NCI-H345 (cell line): ENCODE measurements around the gene DMRTC2.

ENCODE experiments used
- DNase-seq: peaks from one replicate; lab custom pipeline; 2025; lab: John Stamatoyannopoulos, UW

The DMRTC2 gene

DNA sequence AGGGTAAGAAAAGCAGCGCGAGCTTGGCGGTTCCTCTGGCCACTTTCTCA, at the start of gene DMRTC2:
Gene DMRTC2 (plus strand): TSS at position 42 of the 50 bp plus-strand sequence. CDS start 2,387 bp downstream, outside the sequence.
- no peak for DNase-seq

- no peak for DNase-seq
Measured at GRCh38 chr19:41796362-41796761, 48.5 kb upstream of the DMRTC2 start, which contains the start of gene CEACAM3. CEACAM3 (plus strand) TSS chr19:41796587; CDS start chr19:41796678, 91 bp downstream.

DNA sequence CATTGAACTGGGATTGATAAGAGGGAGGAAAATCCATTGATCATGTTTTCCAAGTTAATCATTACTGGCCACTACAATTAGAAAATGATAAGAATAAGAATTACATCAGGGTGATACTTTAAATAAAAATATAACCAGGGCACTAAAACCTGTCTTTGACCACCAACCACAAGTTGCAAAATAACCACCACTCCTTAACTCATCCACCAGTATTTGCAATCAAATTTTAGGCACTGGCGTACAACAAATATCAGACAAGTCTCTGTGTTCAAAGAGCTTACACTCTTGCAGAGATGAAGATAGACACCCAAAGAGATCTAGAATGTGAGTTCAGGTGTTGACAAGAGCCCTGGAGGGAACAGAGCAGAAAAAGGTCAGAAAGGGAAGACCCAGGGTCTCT, 47.9 kb upstream of the DMRTC2 start:
- DNase-seq, result no peak

GRCh38 chr19:41799444-41800000, 45.3 kb upstream of the DMRTC2 start:
- no peak for DNase-seq

- DNase-seq, result no peak
Measured at GRCh38 chr19:41801031-41801430, 43.8 kb upstream of the DMRTC2 start.

DNA sequence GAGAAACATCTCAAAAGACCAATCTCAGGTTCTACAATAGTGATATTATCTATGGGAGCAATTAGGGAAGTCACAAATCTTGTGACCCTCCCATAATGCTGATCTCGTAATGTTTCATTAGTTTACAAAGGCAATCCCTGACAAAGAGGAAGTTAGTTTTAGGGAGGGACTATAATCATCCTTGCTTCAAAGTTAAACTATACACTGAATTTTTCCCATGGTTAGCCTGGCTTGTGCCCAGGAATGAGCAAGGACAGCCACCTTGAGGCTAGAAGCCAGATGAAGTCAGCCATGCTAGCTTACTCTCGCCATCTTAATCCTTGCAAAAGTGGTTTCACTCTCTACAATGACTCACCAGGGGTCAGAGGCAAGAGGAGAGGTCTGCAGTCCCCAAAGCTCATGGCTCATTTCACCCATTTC, 43.0 kb upstream of the DMRTC2 start:
- peak; percentile 20 for DNase-seq

GRCh38 chr19:41802770-41803169, 42.1 kb upstream of the DMRTC2 start:
- DNase-seq, result no peak

GRCh38 chr19:41804336-41804735, 40.5 kb upstream of the DMRTC2 start:
- DNase-seq, result no peak

DNA sequence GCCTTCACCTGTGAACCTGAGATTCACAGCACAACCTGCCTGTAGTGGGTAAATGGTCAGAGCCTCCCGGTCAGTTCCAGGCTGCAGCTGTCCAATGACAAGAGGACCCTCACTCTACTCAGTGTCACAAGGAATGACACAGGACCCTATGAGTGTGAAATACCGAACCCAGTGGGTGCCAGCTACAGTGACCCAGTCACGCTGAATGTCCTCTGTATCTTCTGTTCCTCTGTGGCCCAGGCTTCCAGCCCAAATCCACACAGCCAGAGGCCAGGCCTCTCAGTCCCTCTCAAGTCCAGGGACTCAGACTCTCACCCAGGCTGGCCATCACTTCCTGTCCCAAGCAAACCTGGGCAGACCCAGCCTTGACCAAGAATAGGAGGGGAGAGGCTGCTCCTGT, 37.7 kb upstream of the DMRTC2 start:
- DNase-seq, result no peak

- no peak for DNase-seq
Measured at GRCh38 chr19:41808663-41809566, 35.9 kb upstream of the DMRTC2 start.

GRCh38 chr19:41810301-41810700, 34.5 kb upstream of the DMRTC2 start:
- no peak for DNase-seq

DNA sequence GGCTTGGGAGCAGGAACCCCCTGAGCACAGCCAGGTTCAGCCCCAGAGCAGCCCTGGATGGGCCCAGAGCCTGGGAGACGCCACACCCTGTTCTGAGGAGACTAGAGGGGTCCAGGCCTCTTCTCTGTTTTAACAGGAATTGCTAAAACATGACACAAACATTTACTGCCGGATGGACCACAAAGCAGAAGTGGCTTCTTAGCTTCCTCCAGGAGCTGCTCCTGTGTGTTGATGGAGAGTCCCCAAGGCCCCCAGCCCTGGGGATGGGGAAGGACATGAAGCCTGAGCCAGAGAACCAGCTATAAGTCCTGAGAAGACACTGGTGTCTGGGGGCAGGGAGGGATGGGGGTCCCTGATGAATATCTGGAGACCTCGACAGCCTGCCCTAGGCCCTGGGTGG, 33.8 kb upstream of the DMRTC2 start:
- no peak for DNase-seq

DNA sequence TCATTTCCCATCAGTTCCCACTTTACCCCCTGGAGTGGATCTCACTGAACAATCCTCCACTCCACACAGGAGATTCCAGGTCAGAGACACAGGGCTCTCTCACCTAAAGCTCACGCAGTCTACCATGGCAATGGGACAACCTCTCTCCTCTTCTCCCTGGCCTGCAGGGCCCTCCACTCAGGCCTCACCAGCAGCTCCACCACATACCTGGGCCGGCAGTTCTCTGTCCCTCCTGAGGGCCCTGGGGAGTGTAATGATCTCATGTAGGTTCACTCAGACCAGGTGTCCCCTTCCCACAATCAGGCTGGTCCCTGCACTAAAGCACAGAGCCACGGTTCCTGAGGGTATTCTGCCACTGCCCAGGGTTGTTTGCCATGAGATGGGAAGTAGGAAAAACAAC, 32.9 kb upstream of the DMRTC2 start:
- no peak for DNase-seq

DNA sequence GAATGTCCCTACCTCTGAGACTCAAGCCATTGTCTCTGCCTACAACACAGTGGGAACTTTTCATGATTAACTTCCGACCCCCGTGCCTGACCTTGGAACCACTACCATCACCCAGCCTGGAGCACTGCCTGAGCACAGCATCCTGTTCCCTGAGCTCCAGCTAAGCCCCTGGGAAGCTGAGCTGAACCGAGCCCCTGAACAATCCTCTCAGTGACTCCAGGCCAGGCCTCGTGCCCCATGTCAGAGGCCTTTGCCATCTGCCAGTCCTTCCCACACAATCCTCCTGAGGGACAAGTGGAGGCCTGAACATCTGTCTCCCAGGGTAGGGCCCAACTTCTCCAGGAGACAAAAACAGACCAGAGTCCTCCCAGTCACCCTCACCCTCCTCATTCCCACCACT, 30.9 kb upstream of the DMRTC2 start:
- no peak for DNase-seq

GRCh38 chr19:41815301-41815700, 29.5 kb upstream of the DMRTC2 start:
- DNase-seq, result no peak

- DNase-seq, result no peak
Measured at GRCh38 chr19:41816761-41817160, 28.1 kb upstream of the DMRTC2 start.

DNA sequence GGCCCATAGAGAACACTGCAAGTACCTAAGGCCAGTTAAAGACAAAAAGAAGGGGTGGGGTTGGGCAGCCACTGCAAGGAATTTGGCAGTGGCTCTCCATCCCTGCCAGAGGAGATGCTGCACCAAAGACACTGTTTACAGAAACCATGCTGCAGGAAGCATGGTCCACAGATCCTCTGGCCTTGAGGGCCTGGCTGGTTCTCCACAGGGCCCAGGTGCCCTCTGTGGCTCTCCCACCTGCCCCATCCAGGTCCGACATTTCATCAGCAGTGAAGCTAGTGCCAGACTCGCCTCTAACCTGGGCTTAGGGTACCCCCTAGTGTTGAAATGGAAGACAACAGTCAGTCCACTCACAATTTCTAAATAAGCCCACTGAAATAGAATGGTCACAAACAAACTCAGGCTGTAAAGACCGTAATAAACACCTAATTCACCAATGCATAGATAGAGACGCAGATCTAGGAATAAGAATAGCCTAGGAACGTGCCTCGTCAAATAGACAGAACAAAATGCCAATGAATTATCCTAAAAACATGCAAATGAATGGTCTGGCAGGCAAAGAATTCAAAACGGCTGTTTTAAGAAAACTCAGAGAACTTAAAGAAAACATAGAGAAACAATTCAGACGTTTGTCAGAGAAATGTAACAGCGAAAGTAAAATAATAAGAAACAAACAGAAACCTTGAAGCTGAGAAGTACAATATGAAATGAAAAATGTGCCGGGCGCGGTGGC, 23.7 kb upstream of the DMRTC2 start:
- peak; percentile 63 for DNase-seq

DNA sequence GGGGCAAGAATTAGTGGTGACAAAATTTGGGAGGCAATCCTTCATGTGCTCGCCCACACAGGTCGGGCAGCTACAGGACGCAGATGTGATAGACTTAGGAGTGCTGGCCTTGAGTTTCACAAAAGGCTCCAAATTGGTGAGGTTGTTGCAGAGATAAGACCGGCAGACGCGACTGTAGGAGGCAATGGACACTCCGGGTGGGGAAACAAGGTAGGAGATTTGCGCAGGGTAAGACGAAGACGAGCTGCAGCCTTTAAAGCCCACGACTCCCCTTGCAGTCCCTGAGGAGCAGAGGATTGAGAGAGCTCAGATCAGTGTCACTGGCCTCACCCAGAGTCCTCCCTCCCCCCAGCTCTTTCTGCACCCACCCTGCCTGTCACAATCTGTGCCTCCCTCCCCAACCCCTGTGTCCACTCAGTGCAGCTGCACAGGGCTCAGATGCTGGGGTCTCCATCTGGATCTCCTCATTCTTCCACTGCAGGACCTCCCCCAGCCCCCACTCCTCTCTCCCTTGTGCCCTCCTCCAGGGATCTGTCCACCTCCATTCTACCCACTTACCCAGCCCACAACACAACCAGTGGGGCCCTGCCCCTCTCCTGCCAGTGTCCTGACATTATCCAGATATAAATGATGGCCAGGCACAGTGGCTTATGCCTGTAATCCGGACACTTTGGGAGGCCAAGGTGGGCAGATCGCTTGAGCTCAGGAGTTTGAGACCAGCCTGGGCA, 6.7 kb upstream of the DMRTC2 start:
- DNase-seq, result no peak

- no peak for DNase-seq
Measured at GRCh38 chr19:41839211-41839610, 5.6 kb upstream of the DMRTC2 start.

DNA sequence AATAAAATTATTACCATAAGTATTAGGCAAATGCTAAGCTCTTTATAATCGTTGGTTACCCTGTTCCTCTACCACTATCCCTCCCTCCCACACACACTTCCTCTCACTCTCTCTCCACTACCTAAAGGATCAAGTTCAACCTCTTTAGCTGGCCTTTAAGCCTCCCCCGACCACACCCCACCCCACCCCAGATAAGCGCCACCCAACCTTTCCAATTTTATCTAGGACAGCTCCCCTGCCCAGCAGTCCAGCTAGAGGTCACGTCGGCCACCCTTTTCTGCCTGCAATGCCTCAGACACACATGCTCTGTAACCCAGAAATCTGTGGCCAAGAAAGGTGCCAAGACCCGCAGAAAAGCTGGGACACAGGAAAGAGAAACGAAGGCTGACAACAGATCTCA, 1.5 kb upstream of the DMRTC2 start:
- no peak for DNase-seq

DNA sequence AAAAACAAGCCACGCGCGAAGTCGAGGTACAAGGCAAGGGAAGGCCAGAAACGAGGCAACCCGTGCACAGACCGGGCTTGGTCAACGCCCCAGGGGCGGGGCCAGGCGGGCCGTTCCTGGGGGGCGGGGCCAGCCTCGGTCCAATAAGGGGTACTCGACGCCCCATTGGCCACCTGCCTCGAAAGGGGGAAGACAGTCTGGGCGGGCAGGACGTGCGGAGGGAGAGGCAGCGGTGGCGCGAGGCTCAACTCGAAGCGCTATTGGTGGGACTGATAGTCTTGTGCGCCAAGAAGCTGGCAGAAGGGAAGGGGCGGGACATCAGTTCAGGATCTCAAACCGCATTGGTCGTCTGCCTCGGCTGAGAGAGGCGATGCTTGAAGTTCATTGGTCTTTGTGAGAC, 241 bp upstream of the DMRTC2 start, which contains the start of gene LYPD4:
Gene LYPD4 (minus strand): TSS at position 83 of the 400 bp plus-strand sequence. CDS start 5,398 bp downstream, outside the sequence.
- no peak for DNase-seq

GRCh38 chr19:41845051-41845590, 279 bp downstream of the DMRTC2 start:
- no peak for DNase-seq
